ENCODE measurements around the gene AUNIP.

DNA sequence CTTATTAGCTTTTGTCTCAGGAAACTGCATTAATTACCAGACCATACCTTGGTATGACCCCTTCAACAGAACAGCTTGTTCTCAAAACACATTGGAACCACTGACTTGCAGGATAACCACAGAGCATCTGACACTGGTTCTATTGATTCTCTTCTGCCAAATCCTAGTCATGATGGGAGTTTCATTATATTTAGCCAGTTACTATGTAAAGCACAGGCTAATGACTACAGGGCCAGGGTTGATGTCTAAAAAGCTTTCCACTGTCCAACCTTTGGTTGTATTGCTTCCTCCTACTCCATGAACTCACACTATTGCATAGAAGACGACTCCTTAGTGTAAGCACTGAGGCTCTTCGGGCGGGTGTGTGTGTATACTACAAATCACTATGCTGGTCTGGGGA is 43.2 kb upstream of the AUNIP start:
- TF ChIP-seq RAD21 (IDR thresholded peaks at IDR 0.05; ENCODE audit: low read depth) (no peak), POLR2A (IDR thresholded peaks at IDR 0.05; ENCODE audit: borderline replicate concordance, extremely low read depth, insufficient read depth, insufficient read length) (no peak), EZH2 (IDR thresholded peaks at IDR 0.05) (no peak), ZFX (IDR thresholded peaks at IDR 0.05) (no peak), POLR2AphosphoS5 (IDR thresholded peaks at IDR 0.05; ENCODE audit: low read depth, low read length) (no peak), SIN3A (IDR thresholded peaks at IDR 0.05; ENCODE audit: low read depth) (no peak), JUND (IDR thresholded peaks at IDR 0.05) (no peak), ELF1 (IDR thresholded peaks at IDR 0.05; ENCODE audit: borderline replicate concordance, low read depth) (no peak), CEBPB (IDR thresholded peaks at IDR 0.05; ENCODE audit: low read depth) (no peak), YY1 (IDR thresholded peaks at IDR 0.05; ENCODE audit: extremely low read depth, insufficient replicate concordance, low read depth, low read length) (no peak)
- TF ChIP-seq, protein P1, sequence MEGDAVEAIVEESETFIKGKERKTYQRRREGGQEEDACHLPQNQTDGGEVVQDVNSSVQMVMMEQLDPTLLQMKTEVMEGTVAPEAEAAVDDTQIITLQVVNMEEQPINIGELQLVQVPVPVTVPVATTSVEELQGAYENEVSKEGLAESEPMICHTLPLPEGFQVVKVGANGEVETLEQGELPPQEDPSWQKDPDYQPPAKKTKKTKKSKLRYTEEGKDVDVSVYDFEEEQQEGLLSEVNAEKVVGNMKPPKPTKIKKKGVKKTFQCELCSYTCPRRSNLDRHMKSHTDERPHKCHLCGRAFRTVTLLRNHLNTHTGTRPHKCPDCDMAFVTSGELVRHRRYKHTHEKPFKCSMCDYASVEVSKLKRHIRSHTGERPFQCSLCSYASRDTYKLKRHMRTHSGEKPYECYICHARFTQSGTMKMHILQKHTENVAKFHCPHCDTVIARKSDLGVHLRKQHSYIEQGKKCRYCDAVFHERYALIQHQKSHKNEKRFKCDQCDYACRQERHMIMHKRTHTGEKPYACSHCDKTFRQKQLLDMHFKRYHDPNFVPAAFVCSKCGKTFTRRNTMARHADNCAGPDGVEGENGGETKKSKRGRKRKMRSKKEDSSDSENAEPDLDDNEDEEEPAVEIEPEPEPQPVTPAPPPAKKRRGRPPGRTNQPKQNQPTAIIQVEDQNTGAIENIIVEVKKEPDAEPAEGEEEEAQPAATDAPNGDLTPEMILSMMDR (IDR thresholded peaks at IDR 0.05 in 2 of 3, conservative IDR thresholded peaks at IDR 0.05 in 1 of 3; ENCODE audit: borderline replicate concordance in 1 of 3, insufficient read depth in 1 of 3, low read depth in 2 of 3, low read length in 2 of 3) = no peak
- TF ChIP-seq, protein P2, sequence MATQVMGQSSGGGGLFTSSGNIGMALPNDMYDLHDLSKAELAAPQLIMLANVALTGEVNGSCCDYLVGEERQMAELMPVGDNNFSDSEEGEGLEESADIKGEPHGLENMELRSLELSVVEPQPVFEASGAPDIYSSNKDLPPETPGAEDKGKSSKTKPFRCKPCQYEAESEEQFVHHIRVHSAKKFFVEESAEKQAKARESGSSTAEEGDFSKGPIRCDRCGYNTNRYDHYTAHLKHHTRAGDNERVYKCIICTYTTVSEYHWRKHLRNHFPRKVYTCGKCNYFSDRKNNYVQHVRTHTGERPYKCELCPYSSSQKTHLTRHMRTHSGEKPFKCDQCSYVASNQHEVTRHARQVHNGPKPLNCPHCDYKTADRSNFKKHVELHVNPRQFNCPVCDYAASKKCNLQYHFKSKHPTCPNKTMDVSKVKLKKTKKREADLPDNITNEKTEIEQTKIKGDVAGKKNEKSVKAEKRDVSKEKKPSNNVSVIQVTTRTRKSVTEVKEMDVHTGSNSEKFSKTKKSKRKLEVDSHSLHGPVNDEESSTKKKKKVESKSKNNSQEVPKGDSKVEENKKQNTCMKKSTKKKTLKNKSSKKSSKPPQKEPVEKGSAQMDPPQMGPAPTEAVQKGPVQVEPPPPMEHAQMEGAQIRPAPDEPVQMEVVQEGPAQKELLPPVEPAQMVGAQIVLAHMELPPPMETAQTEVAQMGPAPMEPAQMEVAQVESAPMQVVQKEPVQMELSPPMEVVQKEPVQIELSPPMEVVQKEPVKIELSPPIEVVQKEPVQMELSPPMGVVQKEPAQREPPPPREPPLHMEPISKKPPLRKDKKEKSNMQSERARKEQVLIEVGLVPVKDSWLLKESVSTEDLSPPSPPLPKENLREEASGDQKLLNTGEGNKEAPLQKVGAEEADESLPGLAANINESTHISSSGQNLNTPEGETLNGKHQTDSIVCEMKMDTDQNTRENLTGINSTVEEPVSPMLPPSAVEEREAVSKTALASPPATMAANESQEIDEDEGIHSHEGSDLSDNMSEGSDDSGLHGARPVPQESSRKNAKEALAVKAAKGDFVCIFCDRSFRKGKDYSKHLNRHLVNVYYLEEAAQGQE (IDR thresholded peaks at IDR 0.05; ENCODE audit: low read depth) = no peak
- TF ChIP-seq, protein P3, sequence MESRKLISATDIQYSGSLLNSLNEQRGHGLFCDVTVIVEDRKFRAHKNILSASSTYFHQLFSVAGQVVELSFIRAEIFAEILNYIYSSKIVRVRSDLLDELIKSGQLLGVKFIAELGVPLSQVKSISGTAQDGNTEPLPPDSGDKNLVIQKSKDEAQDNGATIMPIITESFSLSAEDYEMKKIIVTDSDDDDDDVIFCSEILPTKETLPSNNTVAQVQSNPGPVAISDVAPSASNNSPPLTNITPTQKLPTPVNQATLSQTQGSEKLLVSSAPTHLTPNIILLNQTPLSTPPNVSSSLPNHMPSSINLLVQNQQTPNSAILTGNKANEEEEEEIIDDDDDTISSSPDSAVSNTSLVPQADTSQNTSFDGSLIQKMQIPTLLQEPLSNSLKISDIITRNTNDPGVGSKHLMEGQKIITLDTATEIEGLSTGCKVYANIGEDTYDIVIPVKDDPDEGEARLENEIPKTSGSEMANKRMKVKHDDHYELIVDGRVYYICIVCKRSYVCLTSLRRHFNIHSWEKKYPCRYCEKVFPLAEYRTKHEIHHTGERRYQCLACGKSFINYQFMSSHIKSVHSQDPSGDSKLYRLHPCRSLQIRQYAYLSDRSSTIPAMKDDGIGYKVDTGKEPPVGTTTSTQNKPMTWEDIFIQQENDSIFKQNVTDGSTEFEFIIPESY (IDR thresholded peaks at IDR 0.05; ENCODE audit: extremely low read depth, insufficient replicate concordance, low read length) = no peak

Measured in HCT116 (cell line).